HEK293 (cell line): Measurements from ENCODE around the gene ABCG1.

ENCODE experiments used
- CTCF ChIA-PET: fragments of 350-600 bp; formaldehyde crosslinking; extraction: SDS; loops from one replicate; lab custom pipeline; 2021; ENCODE audit warnings: antibody characterized with exemption; lab: Yijun Ruan, JAX
- POLR2A ChIA-PET: fragments of 300-600 bp; formaldehyde crosslinking; extraction: SDS; loops from one replicate; lab custom pipeline; 2020; ENCODE audit warnings: antibody characterized with exemption, inconsistent platforms; lab: Yijun Ruan, JAX
- H3K27ac ChIP-seq: fragments of 200-500 bp; sonication (Bioruptor generic); 2 replicates; pipeline ENCODE4 v1.5.1; 2014; ENCODE audit warnings: low read depth, low read length, control low read depth, inconsistent platforms; ENCODE audit errors: extremely low read depth
- H3K36me3 ChIP-seq, 2 experiments: fragments of 200-500 bp in 1 of 2; sonication (Bioruptor generic) in 1 of 2; 1 replicate in 1 of 2; 2 replicates in 1 of 2; pipeline ENCODE4 v1.5.1; 2014 to 2017; ENCODE audit warnings: inconsistent platforms in 2 of 2, low read length in 2 of 2; ENCODE audit not compliant: control insufficient read depth in 2 of 2, insufficient read depth in 1 of 2
- H3K4me1 ChIP-seq: fragments of 200-500 bp; sonication (Bioruptor generic); 2 replicates; pipeline ENCODE4 v1.5.1; 2014; ENCODE audit warnings: mild to moderate bottlenecking, low read length, inconsistent platforms; ENCODE audit not compliant: control insufficient read depth, insufficient read depth
- H3K4me3 ChIP-seq: 2 replicates; pipeline ENCODE4 v1.5.1; 2011; ENCODE audit warnings: low read depth, mild to moderate bottlenecking, control low read depth, low read length, moderate library complexity
- H3K9me3 ChIP-seq: fragments of 200-500 bp; sonication (Bioruptor generic); 2 replicates; pipeline ENCODE4 v1.5.1; 2014; ENCODE audit warnings: low read depth, low read length, inconsistent platforms; ENCODE audit not compliant: control insufficient read depth, insufficient read depth
- GFI1B ChIP-seq: fragments of 450-650 bp; formaldehyde crosslinking; IDR thresholded peaks from 2 replicates; pipeline ENCODE4 v1.5.1; 2016; ENCODE audit warnings: missing biosample characterization, missing genetic modification characterization
- GLIS1 ChIP-seq: fragments of 450-650 bp; formaldehyde crosslinking; IDR thresholded peaks from 2 replicates; pipeline ENCODE4 v1.5.1; 2016; ENCODE audit warnings: missing biosample characterization, missing genetic modification characterization
- KLF16 ChIP-seq: fragments of 450-650 bp; formaldehyde crosslinking; IDR thresholded peaks from 2 replicates; pipeline ENCODE4 v1.5.1; 2017; ENCODE audit warnings: missing biosample characterization, missing genetic modification characterization
- OVOL3 ChIP-seq: fragments of 450-650 bp; formaldehyde crosslinking; IDR thresholded peaks from 2 replicates; pipeline ENCODE4 v1.5.1; 2016; ENCODE audit warnings: missing biosample characterization, missing genetic modification characterization
- SALL2 ChIP-seq: fragments of 450-650 bp; formaldehyde crosslinking; IDR thresholded peaks from 2 replicates; pipeline ENCODE4 v1.5.0; 2017; ENCODE audit warnings: missing biosample characterization, mild to moderate bottlenecking, missing genetic modification characterization, borderline replicate concordance
- TCF7L2 ChIP-seq: IDR thresholded peaks from 2 replicates; pipeline ENCODE4 v1.6.1; 2011; ENCODE audit warnings: low read depth, mild to moderate bottlenecking, inconsistent platforms, low read length, moderate library complexity, borderline replicate concordance
- WT1 ChIP-seq: fragments of 450-650 bp; formaldehyde crosslinking; IDR thresholded peaks from 2 replicates; pipeline ENCODE4 v1.5.1; 2016; ENCODE audit warnings: missing biosample characterization, missing genetic modification characterization
- ZBTB8A ChIP-seq: fragments of 450-650 bp; formaldehyde crosslinking; IDR thresholded peaks from 2 replicates; pipeline ENCODE4 v1.5.1; 2016; ENCODE audit warnings: missing biosample characterization, missing genetic modification characterization
- ZFP37 ChIP-seq: fragments of 450-650 bp; formaldehyde crosslinking; IDR thresholded peaks from 2 replicates; pipeline ENCODE4 v1.5.1; 2016; ENCODE audit warnings: missing biosample characterization, missing genetic modification characterization
- ZNF132 ChIP-seq: fragments of 450-650 bp; formaldehyde crosslinking; IDR thresholded peaks from 2 replicates; pipeline ENCODE4 v1.5.1; 2017; ENCODE audit warnings: missing biosample characterization, missing genetic modification characterization, borderline replicate concordance
- ZNF175 ChIP-seq: fragments of 450-650 bp; formaldehyde crosslinking; IDR thresholded peaks from 2 replicates; pipeline ENCODE4 v1.5.1; 2016; ENCODE audit warnings: missing biosample characterization, missing genetic modification characterization
- ZNF23 ChIP-seq: fragments of 450-650 bp; formaldehyde crosslinking; IDR thresholded peaks from 2 replicates; pipeline ENCODE4 v1.5.1; 2016; ENCODE audit warnings: missing biosample characterization, missing genetic modification characterization, borderline replicate concordance
- ZNF350 ChIP-seq: fragments of 450-650 bp; formaldehyde crosslinking; IDR thresholded peaks from 2 replicates; pipeline ENCODE4 v1.5.0; 2017; ENCODE audit warnings: missing biosample characterization, mild to moderate bottlenecking, missing genetic modification characterization
- ZNF433 ChIP-seq: fragments of 450-650 bp; formaldehyde crosslinking; IDR thresholded peaks from 2 replicates; pipeline ENCODE4 v1.5.1; 2016; ENCODE audit warnings: missing biosample characterization, missing genetic modification characterization, low read depth
- ZNF623 ChIP-seq: fragments of 450-650 bp; formaldehyde crosslinking; IDR thresholded peaks from 2 replicates; pipeline ENCODE4 v1.5.1; 2016; ENCODE audit warnings: missing biosample characterization, missing genetic modification characterization
- ZNF626 ChIP-seq: fragments of 450-650 bp; sonication (Bioruptor Pico); formaldehyde crosslinking; IDR thresholded peaks from 2 replicates; pipeline ENCODE4 v1.5.1; 2018; ENCODE audit warnings: missing biosample characterization, missing genetic modification characterization, inconsistent platforms
- ZNF677 ChIP-seq: fragments of 450-650 bp; IDR thresholded peaks from 2 replicates; pipeline ENCODE4 v1.5.0; 2018; ENCODE audit warnings: missing biosample characterization, mild to moderate bottlenecking, missing genetic modification characterization, moderate library complexity
- ZNF776 ChIP-seq: fragments of 450-650 bp; formaldehyde crosslinking; IDR thresholded peaks from 2 replicates; pipeline ENCODE4 v1.5.0; 2017; ENCODE audit warnings: missing biosample characterization, missing genetic modification characterization, borderline replicate concordance
- ZSCAN16 ChIP-seq: fragments of 450-650 bp; formaldehyde crosslinking; IDR thresholded peaks from 2 replicates; pipeline ENCODE4 v1.5.1; 2016; ENCODE audit warnings: missing biosample characterization, missing genetic modification characterization
- TF ChIP-seq, protein P1 (sequence below): fragments of 450-650 bp; formaldehyde crosslinking; optimal IDR thresholded peaks from 2 replicates; pipeline ENCODE3; 2016; ENCODE audit warnings: missing biosample characterization, mild to moderate bottlenecking, missing genetic modification characterization
- TF ChIP-seq, protein P2 (sequence below): fragments of 450-650 bp; formaldehyde crosslinking; IDR thresholded peaks from 2 replicates; pipeline ENCODE4 v1.5.1; 2016; ENCODE audit warnings: missing biosample characterization, missing genetic modification characterization
- TF ChIP-seq, protein P3 (sequence below): fragments of 450-650 bp; formaldehyde crosslinking; IDR thresholded peaks from 2 replicates; pipeline ENCODE4 v1.5.1; 2016; ENCODE audit warnings: missing biosample characterization, missing genetic modification characterization
- TF ChIP-seq, protein P4 (sequence below): fragments of 450-650 bp; formaldehyde crosslinking; IDR thresholded peaks from 2 replicates; pipeline ENCODE4 v1.5.1; 2016; ENCODE audit warnings: missing biosample characterization, missing genetic modification characterization, low read depth

Gene ABCG1

DNA sequence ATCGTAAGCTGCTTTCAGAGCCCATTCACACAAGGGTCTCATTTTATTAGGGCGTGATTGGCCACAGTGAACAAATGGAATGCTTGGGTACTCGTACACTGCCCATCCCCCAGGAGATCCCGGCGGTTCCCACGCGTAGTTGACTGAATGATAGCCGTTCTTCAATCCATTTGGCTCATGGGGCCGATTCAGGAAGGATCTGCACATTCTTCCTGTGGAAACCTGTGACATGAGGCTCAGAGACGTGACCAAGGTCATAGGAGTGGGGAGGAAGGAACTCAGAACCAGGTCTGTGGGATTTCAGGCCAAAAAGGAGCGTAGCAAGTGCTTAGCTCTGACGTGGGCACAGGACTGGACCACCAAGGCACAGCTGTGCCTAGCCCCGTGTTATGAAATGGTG is 11.7 kb downstream of the ABCG1 start:
- H3K27ac ChIP-seq = no peak overlapping the region
- H3K36me3 ChIP-seq = no peaks in the 10 kb centered on the region
- H3K4me3 ChIP-seq = no peak overlapping the region
- TF ChIP-seq ZNF175 (tag by site-specific recombination) (no peak), ZBTB8A (tag by site-specific recombination) (no peak), KLF16 (tag by site-specific recombination) (no peak), ZNF350 (tag by site-specific recombination) (no peak), ZNF23 (tag by site-specific recombination) (no peak), GFI1B (tag by site-specific recombination) (no peak), TCF7L2 (no peak), WT1 (tag by site-specific recombination) (no peak), ZNF433 (tag by site-specific recombination) (no peak), ZSCAN16 (tag by site-specific recombination) (no peak), ZNF626 (no peak), ZFP37 (tag by site-specific recombination) (no peak)
- TF ChIP-seq, protein P1, sequence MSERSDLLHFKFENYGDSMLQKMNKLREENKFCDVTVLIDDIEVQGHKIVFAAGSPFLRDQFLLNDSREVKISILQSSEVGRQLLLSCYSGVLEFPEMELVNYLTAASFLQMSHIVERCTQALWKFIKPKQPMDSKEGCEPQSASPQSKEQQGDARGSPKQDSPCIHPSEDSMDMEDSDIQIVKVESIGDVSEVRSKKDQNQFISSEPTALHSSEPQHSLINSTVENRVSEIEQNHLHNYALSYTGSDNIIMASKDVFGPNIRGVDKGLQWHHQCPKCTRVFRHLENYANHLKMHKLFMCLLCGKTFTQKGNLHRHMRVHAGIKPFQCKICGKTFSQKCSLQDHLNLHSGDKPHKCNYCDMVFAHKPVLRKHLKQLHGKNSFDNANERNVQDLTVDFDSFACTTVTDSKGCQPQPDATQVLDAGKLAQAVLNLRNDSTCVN (tag by site-specific recombination) = no peak
- TF ChIP-seq, protein P2, sequence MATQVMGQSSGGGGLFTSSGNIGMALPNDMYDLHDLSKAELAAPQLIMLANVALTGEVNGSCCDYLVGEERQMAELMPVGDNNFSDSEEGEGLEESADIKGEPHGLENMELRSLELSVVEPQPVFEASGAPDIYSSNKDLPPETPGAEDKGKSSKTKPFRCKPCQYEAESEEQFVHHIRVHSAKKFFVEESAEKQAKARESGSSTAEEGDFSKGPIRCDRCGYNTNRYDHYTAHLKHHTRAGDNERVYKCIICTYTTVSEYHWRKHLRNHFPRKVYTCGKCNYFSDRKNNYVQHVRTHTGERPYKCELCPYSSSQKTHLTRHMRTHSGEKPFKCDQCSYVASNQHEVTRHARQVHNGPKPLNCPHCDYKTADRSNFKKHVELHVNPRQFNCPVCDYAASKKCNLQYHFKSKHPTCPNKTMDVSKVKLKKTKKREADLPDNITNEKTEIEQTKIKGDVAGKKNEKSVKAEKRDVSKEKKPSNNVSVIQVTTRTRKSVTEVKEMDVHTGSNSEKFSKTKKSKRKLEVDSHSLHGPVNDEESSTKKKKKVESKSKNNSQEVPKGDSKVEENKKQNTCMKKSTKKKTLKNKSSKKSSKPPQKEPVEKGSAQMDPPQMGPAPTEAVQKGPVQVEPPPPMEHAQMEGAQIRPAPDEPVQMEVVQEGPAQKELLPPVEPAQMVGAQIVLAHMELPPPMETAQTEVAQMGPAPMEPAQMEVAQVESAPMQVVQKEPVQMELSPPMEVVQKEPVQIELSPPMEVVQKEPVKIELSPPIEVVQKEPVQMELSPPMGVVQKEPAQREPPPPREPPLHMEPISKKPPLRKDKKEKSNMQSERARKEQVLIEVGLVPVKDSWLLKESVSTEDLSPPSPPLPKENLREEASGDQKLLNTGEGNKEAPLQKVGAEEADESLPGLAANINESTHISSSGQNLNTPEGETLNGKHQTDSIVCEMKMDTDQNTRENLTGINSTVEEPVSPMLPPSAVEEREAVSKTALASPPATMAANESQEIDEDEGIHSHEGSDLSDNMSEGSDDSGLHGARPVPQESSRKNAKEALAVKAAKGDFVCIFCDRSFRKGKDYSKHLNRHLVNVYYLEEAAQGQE = no peak
- ChIA-PET CTCF (no interaction called here), POLR2A (no interaction called here)
- peaks cover 22% of the 10 kb centered on the region for H3K4me1 ChIP-seq
- no peaks in the 10 kb centered on the region for H3K9me3 ChIP-seq

DNA sequence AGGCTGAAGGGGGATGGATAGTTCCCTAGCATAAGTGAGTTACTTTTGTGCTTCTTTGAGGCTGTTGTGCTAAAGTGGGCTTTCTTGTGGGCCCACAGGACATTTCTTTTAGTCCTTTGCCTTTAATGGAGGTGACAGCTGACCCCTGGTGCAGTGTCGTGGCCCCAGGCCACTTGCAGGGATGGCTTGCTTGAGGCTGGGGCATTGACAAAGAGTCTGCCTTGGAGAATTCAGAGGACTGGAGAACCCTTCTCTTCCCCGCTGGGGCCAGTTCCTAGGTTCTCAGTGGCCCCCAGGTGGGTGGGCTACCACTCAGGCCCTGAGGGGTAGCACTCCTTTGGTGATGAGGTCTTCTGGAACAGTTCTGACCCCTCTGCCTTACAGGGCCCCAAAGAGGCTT is 12.8 kb downstream of the ABCG1 start:
- Histone ChIP-seq H3K4me1 (peaks cover 22% of the 10 kb centered on the region), H3K9me3 (no peaks in the 10 kb centered on the region), H3K36me3 (no peaks in the 10 kb centered on the region), H3K4me3 (no peak overlapping the region), H3K27ac (no peak overlapping the region)
- no peak for TF ChIP-seq OVOL3 (tag by site-specific recombination)
- peak; percentile 10; the same call in 1 of the 2 replicates for TF ChIP-seq ZNF623 (tag by site-specific recombination)
- CTCF ChIA-PET = no interaction called here
- POLR2A ChIA-PET = no interaction called here

DNA sequence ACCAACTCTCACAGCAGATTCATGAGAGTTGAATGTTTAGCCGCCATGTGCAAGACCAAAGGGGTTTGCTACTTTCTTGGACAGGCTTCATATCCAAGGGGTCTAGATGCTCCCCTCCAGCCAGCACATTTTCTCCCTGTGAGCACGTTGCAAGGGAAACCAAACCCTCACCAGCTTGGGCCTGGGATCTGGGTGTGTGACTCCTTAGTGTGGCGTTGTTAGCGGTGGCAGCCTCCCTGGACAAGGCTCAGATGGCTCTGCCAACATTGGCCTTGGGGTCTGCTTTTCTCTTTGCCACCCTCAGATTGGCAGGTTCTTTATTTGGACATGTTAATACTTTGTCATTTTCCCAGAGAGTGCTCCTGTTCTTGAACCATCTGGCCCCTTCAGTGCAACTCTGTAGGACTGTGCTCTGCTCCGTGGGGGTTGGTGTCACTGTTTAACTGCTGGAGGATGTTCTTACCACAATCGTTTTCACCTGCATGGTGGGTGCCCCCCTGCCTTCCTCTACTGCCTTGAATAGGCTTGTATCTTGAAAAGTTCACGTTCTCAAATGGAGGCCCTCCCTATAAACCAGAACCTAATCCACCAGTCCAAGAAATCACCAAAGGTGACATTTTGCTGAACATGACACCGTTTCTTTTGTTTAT is 13.4 kb downstream of the ABCG1 start:
- CTCF ChIA-PET = interaction anchor here (1.0 to 1.6 kb wide), 2 partner anchors 8 to 12 kb away, joined by 3 to 4 read pairs; no protein-coding TSS in a partner anchor
- H3K4me3 ChIP-seq = no peak overlapping the region
- H3K27ac ChIP-seq = no peak overlapping the region
- POLR2A ChIA-PET = interaction anchor here (0.6 kb wide), 1 partner anchor 32 kb away, joined by 3 read pairs; no protein-coding TSS in a partner anchor
- H3K4me1 ChIP-seq = peaks cover 22% of the 10 kb centered on the region
- H3K9me3 ChIP-seq = no peaks in the 10 kb centered on the region
- H3K36me3 ChIP-seq = no peaks in the 10 kb centered on the region
- TF ChIP-seq ZNF132 (no peak), SALL2 (no peak), GLIS1 (tag by site-specific recombination) (peak; percentile 79), ZNF677 (tag by site-specific recombination) (0 out of 2 replicates have a peak, but pooled peaks have one; percentile 18), ZNF776 (no peak)
- TF ChIP-seq, protein P3, sequence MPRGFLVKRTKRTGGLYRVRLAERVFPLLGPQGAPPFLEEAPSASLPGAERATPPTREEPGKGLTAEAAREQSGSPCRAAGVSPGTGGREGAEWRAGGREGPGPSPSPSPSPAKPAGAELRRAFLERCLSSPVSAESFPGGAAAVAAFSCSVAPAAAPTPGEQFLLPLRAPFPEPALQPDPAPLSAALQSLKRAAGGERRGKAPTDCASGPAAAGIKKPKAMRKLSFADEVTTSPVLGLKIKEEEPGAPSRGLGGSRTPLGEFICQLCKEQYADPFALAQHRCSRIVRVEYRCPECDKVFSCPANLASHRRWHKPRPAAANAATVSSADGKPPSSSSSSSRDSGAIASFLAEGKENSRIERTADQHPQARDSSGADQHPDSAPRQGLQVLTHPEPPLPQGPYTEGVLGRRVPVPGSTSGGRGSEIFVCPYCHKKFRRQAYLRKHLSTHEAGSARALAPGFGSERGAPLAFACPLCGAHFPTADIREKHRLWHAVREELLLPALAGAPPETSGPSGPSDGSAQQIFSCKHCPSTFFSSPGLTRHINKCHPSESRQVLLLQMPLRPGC (tag by site-specific recombination) = no peak
- TF ChIP-seq, protein P4, sequence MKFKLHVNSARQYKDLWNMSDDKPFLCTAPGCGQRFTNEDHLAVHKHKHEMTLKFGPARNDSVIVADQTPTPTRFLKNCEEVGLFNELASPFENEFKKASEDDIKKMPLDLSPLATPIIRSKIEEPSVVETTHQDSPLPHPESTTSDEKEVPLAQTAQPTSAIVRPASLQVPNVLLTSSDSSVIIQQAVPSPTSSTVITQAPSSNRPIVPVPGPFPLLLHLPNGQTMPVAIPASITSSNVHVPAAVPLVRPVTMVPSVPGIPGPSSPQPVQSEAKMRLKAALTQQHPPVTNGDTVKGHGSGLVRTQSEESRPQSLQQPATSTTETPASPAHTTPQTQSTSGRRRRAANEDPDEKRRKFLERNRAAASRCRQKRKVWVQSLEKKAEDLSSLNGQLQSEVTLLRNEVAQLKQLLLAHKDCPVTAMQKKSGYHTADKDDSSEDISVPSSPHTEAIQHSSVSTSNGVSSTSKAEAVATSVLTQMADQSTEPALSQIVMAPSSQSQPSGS (tag by site-specific recombination) = no peak
